Nucleus accumbens (tissue), 56 donors: ENCODE results near the gene PLPP7.

Experiments
- DNase-seq, 56 donors: peaks; one replicate each; lab custom pipeline; 2025; lab: John Stamatoyannopoulos, UW

Gene PLPP7

GRCh38 chr9:131300444-131300843 is 10.9 kb downstream of the PLPP7 start:
- DNase-seq, result no peak

- no peak for DNase-seq
Observed at GRCh38 chr9:131302244-131303075, 12.9 kb downstream of the PLPP7 start.

- no peak for DNase-seq
Observed at GRCh38 chr9:131303381-131304321, 14.1 kb downstream of the PLPP7 start.

GRCh38 chr9:131304676-131305355 is 15.3 kb downstream of the PLPP7 start:
- no peak for DNase-seq

- no peak for DNase-seq
Observed at GRCh38 chr9:131306397-131307004, 17.0 kb downstream of the PLPP7 start.

GRCh38 chr9:131307974-131308373 is 18.5 kb downstream of the PLPP7 start:
- no peak for DNase-seq

- DNase-seq, result no peak
Observed at GRCh38 chr9:131308452-131308851, 18.9 kb downstream of the PLPP7 start.

GRCh38 chr9:131308906-131309529 is 19.5 kb downstream of the PLPP7 start:
- DNase-seq, result no peak

- DNase-seq, result no peak
Observed at GRCh38 chr9:131309530-131310276, 20.2 kb downstream of the PLPP7 start.

GRCh38 chr9:131310833-131311554 is 21.5 kb downstream of the PLPP7 start:
- DNase-seq, result no peak

- DNase-seq, result no peak
Observed at GRCh38 chr9:131312246-131312645, 22.7 kb downstream of the PLPP7 start.

- DNase-seq, result no peak
Observed at GRCh38 chr9:131312822-131313770, 23.6 kb downstream of the PLPP7 start.

GRCh38 chr9:131318231-131319085 is 28.9 kb downstream of the PLPP7 start:
- no peak for DNase-seq

GRCh38 chr9:131319486-131319885 is 30.0 kb downstream of the PLPP7 start:
- no peak for DNase-seq

GRCh38 chr9:131320031-131320685 is 30.6 kb downstream of the PLPP7 start:
- DNase-seq, result no peak

GRCh38 chr9:131323629-131324028 is 34.1 kb downstream of the PLPP7 start:
- no peak for DNase-seq
